ENCODE results near the gene EVI5L. TPM values are rescaled to one million over a fixed set of nuclear protein-coding genes. Genes with fewer than 3 reads are reported as not detected.
A peak's percentile ranks its signal among the peaks of the same experiment; 100 is the strongest.

The EVI5L gene
- total and polyA plus RNA-seq, 2 of the 13 experiments (the other 11 are each of a cell fraction or from before 2014, with no cell fraction given), result 1.7 to 2.4 TPM

- peak; percentile 27; the same call in 1 of the 2 replicates for TF ChIP-seq ZNF138 (CRISPR knock-in tag; IDR thresholded peaks at IDR 0.05; ENCODE audit: low read depth)
- TF ChIP-seq FOXM1 (CRISPR knock-in tag; IDR thresholded peaks at IDR 0.05), result no peak
- no peak for TF ChIP-seq MXD1 (CRISPR knock-in tag; IDR thresholded peaks at IDR 0.05)
- TF ChIP-seq ZNF576 (CRISPR knock-in tag; IDR thresholded peaks at IDR 0.05), result no peak
- peak; percentile 79 for TF ChIP-seq KAT8 (CRISPR knock-in tag; IDR thresholded peaks at IDR 0.05)
- peak; percentile 79; the same call in 1 of the 2 replicates for TF ChIP-seq ZNF766 (CRISPR knock-in tag; IDR thresholded peaks at IDR 0.05; ENCODE audit: borderline replicate concordance)
- peak; percentile 71; the same call in 1 of the 2 replicates for TF ChIP-seq ZNF253 (CRISPR knock-in tag; IDR thresholded peaks at IDR 0.05; ENCODE audit: borderline replicate concordance)
- TF ChIP-seq REST (IDR thresholded peaks at IDR 0.05; ENCODE audit: borderline replicate concordance in 1 of 2, low read depth in 1 of 2, low read length in 2 of 2), result peak in 1 of 2 experiments; percentile 52; a peak in 1 of 4 replicates
- TF ChIP-seq TAF15 (IDR thresholded peaks at IDR 0.05; ENCODE audit: low read depth, low read length, poor library complexity, severe bottlenecking), result peak; percentile 36
- peak; percentile 29 for TF ChIP-seq SP2 (CRISPR knock-in tag; IDR thresholded peaks at IDR 0.05)
- TF ChIP-seq MEIS2 (CRISPR knock-in tag; IDR thresholded peaks at IDR 0.05), result peak; percentile 6; the same call in 1 of the 2 replicates
- no peak for TF ChIP-seq ZNF30 (CRISPR knock-in tag; IDR thresholded peaks at IDR 0.05)
- peak; percentile 43 for TF ChIP-seq PPARG (CRISPR knock-in tag; conservative IDR thresholded peaks at IDR 0.05)
- TF ChIP-seq NBN (conservative IDR thresholded peaks at IDR 0.05), result no peak
- peak; percentile 84; the same call in 1 of the 2 replicates for TF ChIP-seq CCDC6 (CRISPR knock-in tag; IDR thresholded peaks at IDR 0.05)
- peak; percentile 45 for TF ChIP-seq HNRNPLL (IDR thresholded peaks at IDR 0.05; ENCODE audit: low read depth, low read length, poor library complexity, severe bottlenecking)
- no peak for TF ChIP-seq NR3C1 (CRISPR knock-in tag; IDR thresholded peaks at IDR 0.05)
- TF ChIP-seq ZNF224 (CRISPR knock-in tag; IDR thresholded peaks at IDR 0.05), result peak; percentile 84; the same call in 1 of the 2 replicates
- TF ChIP-seq MAFG (CRISPR knock-in tag; IDR thresholded peaks at IDR 0.05), result no peak
- TF ChIP-seq TOE1 (CRISPR knock-in tag; IDR thresholded peaks at IDR 0.05), result 0 out of 2 replicates have a peak, but pooled peaks have one; percentile 31
- TF ChIP-seq NFKBIZ (CRISPR knock-in tag; IDR thresholded peaks at IDR 0.05), result peak; percentile 90
- TF ChIP-seq ZUFSP (CRISPR knock-in tag; IDR thresholded peaks at IDR 0.05; ENCODE audit: borderline replicate concordance), result no peak
- TF ChIP-seq SNRNP70 (IDR thresholded peaks at IDR 0.05; ENCODE audit: low read depth, low read length), result no peak
- TF ChIP-seq ZNF724P (CRISPR knock-in tag; IDR thresholded peaks at IDR 0.05; ENCODE audit: borderline replicate concordance), result peak; percentile 53; the same call in 1 of the 2 replicates
These were observed 73.4 kb downstream of the EVI5L start, which contains the start of gene MAP2K7 (continued) for GRCh38 chr19:7903244-7904073.
